ENCODE data around the gene PLET1. TPM values are rescaled to one million over a fixed set of nuclear protein-coding genes. Genes with fewer than 3 reads are reported as not detected.

Gene PLET1
- total and polyA plus RNA-seq, 9 of the 15 experiments (the other 6 are each of a cell fraction or from before 2014, with no cell fraction given): not detected

DNA sequence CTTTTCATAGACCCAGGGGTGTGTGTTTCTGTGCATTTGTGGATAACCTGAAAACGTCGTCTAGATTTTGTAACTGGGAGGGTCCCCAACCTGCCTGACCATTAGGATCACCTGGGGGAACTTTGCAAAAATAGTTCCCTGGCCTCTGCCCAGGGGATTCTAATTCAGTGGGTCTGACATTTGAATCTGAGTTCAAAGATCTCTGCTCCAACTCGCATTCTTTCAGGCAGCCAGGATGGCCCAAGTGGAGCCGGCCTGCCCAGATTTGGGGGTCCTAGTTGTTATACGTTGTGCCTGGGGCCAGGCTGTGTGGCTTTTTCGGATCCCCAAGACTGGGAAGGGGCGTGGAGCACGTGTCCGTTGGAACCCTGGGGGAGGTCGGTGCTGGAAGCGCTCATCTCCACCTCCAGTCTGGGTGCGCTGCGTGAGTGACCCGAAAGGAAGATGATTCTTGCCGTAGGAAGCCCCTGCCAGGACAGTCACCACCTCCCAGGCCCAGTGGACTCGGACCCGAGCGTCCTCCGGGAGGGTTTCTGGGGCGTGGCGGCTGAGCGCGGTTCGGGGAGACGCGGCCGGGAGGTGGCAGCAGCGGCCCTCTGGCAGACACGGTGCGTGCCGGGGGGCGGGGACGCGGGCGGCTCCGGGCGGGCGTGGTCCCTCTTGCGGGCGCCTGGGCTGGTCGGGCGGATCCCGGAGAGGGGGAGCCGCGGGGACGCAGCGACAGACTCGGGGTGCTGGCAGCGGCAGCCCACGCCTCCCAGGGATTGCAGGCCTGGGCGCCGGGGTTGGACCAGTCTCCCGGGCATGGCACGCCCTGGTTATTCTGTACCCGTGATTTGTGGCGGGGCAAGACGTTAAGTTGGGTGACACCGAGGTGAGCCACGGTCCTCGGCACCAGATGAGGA is 29.2 kb upstream of the PLET1 start (continued):
- TF ChIP-seq, protein P1, sequence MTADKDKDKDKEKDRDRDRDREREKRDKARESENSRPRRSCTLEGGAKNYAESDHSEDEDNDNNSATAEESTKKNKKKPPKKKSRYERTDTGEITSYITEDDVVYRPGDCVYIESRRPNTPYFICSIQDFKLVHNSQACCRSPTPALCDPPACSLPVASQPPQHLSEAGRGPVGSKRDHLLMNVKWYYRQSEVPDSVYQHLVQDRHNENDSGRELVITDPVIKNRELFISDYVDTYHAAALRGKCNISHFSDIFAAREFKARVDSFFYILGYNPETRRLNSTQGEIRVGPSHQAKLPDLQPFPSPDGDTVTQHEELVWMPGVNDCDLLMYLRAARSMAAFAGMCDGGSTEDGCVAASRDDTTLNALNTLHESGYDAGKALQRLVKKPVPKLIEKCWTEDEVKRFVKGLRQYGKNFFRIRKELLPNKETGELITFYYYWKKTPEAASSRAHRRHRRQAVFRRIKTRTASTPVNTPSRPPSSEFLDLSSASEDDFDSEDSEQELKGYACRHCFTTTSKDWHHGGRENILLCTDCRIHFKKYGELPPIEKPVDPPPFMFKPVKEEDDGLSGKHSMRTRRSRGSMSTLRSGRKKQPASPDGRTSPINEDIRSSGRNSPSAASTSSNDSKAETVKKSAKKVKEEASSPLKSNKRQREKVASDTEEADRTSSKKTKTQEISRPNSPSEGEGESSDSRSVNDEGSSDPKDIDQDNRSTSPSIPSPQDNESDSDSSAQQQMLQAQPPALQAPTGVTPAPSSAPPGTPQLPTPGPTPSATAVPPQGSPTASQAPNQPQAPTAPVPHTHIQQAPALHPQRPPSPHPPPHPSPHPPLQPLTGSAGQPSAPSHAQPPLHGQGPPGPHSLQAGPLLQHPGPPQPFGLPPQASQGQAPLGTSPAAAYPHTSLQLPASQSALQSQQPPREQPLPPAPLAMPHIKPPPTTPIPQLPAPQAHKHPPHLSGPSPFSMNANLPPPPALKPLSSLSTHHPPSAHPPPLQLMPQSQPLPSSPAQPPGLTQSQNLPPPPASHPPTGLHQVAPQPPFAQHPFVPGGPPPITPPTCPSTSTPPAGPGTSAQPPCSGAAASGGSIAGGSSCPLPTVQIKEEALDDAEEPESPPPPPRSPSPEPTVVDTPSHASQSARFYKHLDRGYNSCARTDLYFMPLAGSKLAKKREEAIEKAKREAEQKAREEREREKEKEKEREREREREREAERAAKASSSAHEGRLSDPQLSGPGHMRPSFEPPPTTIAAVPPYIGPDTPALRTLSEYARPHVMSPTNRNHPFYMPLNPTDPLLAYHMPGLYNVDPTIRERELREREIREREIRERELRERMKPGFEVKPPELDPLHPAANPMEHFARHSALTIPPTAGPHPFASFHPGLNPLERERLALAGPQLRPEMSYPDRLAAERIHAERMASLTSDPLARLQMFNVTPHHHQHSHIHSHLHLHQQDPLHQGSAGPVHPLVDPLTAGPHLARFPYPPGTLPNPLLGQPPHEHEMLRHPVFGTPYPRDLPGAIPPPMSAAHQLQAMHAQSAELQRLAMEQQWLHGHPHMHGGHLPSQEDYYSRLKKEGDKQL (CRISPR knock-in tag; IDR thresholded peaks at IDR 0.05; ENCODE audit: borderline replicate concordance): no peak
- TF ChIP-seq SMAD4 (CRISPR knock-in tag; conservative IDR thresholded peaks at IDR 0.05) (no peak), NFRKB (IDR thresholded peaks at IDR 0.05; ENCODE audit: low read depth) (no peak), BRD9 (IDR thresholded peaks at IDR 0.05; ENCODE audit: low read depth, partially characterized antibody) (no peak), LARP7 (IDR thresholded peaks at IDR 0.05) (no peak), SMARCB1 (IDR thresholded peaks at IDR 0.05; ENCODE audit: insufficient read length, low read depth) (no peak), FOXA1 (IDR thresholded peaks at IDR 0.05; ENCODE audit: borderline replicate concordance) (no peak), ZNF311 (CRISPR knock-in tag; IDR thresholded peaks at IDR 0.05) (no peak), IRF2 (CRISPR knock-in tag; IDR thresholded peaks at IDR 0.05) (no peak), ZBTB8A (IDR thresholded peaks at IDR 0.05; ENCODE audit: partially characterized antibody) (no peak), POU5F1 (IDR thresholded peaks at IDR 0.05; ENCODE audit: borderline replicate concordance, low read depth, low read length, partially characterized antibody) (no peak), L3MBTL2 (IDR thresholded peaks at IDR 0.05) (peak; percentile 38; the same call in 1 of the 2 replicates), ZNF347 (CRISPR knock-in tag; IDR thresholded peaks at IDR 0.05; ENCODE audit: low read depth) (no peak)
- TF ChIP-seq, protein P2, sequence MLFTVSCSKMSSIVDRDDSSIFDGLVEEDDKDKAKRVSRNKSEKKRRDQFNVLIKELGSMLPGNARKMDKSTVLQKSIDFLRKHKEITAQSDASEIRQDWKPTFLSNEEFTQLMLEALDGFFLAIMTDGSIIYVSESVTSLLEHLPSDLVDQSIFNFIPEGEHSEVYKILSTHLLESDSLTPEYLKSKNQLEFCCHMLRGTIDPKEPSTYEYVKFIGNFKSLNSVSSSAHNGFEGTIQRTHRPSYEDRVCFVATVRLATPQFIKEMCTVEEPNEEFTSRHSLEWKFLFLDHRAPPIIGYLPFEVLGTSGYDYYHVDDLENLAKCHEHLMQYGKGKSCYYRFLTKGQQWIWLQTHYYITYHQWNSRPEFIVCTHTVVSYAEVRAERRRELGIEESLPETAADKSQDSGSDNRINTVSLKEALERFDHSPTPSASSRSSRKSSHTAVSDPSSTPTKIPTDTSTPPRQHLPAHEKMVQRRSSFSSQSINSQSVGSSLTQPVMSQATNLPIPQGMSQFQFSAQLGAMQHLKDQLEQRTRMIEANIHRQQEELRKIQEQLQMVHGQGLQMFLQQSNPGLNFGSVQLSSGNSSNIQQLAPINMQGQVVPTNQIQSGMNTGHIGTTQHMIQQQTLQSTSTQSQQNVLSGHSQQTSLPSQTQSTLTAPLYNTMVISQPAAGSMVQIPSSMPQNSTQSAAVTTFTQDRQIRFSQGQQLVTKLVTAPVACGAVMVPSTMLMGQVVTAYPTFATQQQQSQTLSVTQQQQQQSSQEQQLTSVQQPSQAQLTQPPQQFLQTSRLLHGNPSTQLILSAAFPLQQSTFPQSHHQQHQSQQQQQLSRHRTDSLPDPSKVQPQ (CRISPR knock-in tag; IDR thresholded peaks at IDR 0.05; ENCODE audit: borderline replicate concordance): no peak
- TF ChIP-seq, protein P3, sequence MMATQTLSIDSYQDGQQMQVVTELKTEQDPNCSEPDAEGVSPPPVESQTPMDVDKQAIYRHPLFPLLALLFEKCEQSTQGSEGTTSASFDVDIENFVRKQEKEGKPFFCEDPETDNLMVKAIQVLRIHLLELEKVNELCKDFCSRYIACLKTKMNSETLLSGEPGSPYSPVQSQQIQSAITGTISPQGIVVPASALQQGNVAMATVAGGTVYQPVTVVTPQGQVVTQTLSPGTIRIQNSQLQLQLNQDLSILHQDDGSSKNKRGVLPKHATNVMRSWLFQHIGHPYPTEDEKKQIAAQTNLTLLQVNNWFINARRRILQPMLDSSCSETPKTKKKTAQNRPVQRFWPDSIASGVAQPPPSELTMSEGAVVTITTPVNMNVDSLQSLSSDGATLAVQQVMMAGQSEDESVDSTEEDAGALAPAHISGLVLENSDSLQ (IDR thresholded peaks at IDR 0.05): no peak
